CD4-positive, alpha-beta T cell treated with Interferon gamma for 1 hour (primary cell): ENCODE data around the gene TOM1L2.
A peak's percentile ranks its signal among the peaks of the same experiment; 100 is the strongest.

Experiments
- DNase-seq: peaks from one replicate; pipeline ENCODE4 v3.0.0-alpha.2; 2020

The TOM1L2 gene

GRCh38 chr17:17868641-17869522, 103.3 kb downstream of the TOM1L2 start:
- DNase-seq = no peak

- no peak for DNase-seq
These were observed 105.3 kb downstream of the TOM1L2 start for GRCh38 chr17:17866897-17867296.

- no peak for DNase-seq
These were observed 105.8 kb downstream of the TOM1L2 start for GRCh38 chr17:17866425-17866824.

- DNase-seq = no peak
These were observed 107.2 kb downstream of the TOM1L2 start for GRCh38 chr17:17865035-17865434.

GRCh38 chr17:17860766-17861107, 111.5 kb downstream of the TOM1L2 start:
- DNase-seq = no peak

- peak; percentile 69 for DNase-seq
These were observed 112.1 kb downstream of the TOM1L2 start for GRCh38 chr17:17859909-17860765.

- no peak for DNase-seq
These were observed 114.7 kb downstream of the TOM1L2 start for GRCh38 chr17:17857496-17857895.

- DNase-seq = no peak
These were observed 115.8 kb downstream of the TOM1L2 start for GRCh38 chr17:17856386-17856785.

GRCh38 chr17:17855976-17856375, 116.2 kb downstream of the TOM1L2 start:
- no peak for DNase-seq

- DNase-seq = no peak
These were observed 118.3 kb downstream of the TOM1L2 start for GRCh38 chr17:17853811-17854447.

- DNase-seq = no peak
These were observed 119.3 kb downstream of the TOM1L2 start for GRCh38 chr17:17852930-17853329.

- DNase-seq = no peak
These were observed 120.8 kb downstream of the TOM1L2 start for GRCh38 chr17:17851103-17852002.

- DNase-seq = peak; percentile 74
These were observed 122.3 kb downstream of the TOM1L2 start for GRCh38 chr17:17849845-17850373.

- peak; percentile 85 for DNase-seq
These were observed 122.9 kb downstream of the TOM1L2 start for GRCh38 chr17:17849147-17849820.

- no peak for DNase-seq
These were observed 123.7 kb downstream of the TOM1L2 start for GRCh38 chr17:17848311-17849082.

- no peak for DNase-seq
These were observed 124.5 kb downstream of the TOM1L2 start for GRCh38 chr17:17847726-17848125.

- no peak for DNase-seq
These were observed 125.0 kb downstream of the TOM1L2 start for GRCh38 chr17:17847118-17847689.

GRCh38 chr17:17846645-17847044, 125.6 kb downstream of the TOM1L2 start:
- DNase-seq = no peak

- DNase-seq = no peak
These were observed 126.2 kb downstream of the TOM1L2 start for GRCh38 chr17:17846003-17846402.

GRCh38 chr17:17845046-17845775, 127.0 kb downstream of the TOM1L2 start:
- DNase-seq = no peak
